HepG2 (cell line): ENCODE results near the gene CPLX3. TPM values are rescaled to one million over a fixed set of nuclear protein-coding genes. Genes with fewer than 3 reads are reported as not detected.

ENCODE experiments used
- ESRRA ChIP-seq: sonication (generic); formaldehyde crosslinking; IDR thresholded peaks from 2 replicates; pipeline ENCODE4 v1.5.1; 2020; ENCODE audit warnings: mild to moderate bottlenecking, low read depth, missing genetic modification reagents
- HNF4A ChIP-seq: sonication (generic); formaldehyde crosslinking; IDR thresholded peaks from 2 replicates; pipeline ENCODE4 v1.4.0; 2020; ENCODE audit warnings: missing genetic modification reagents
- ISX ChIP-seq: sonication (generic); formaldehyde crosslinking; conservative IDR thresholded peaks from 2 replicates; pipeline ENCODE4 v1.5.0; 2020; ENCODE audit warnings: missing genetic modification reagents
- MAFK ChIP-seq, 2 experiments: IDR thresholded peaks in 1 of 2; conservative IDR thresholded peaks in 1 of 2; 2 replicates each; pipeline ENCODE4 v1.6.1; 2011; ENCODE audit warnings: improper control_type of control experiment in 2 of 2, low read length in 2 of 2
- NFKBIZ ChIP-seq: IDR thresholded peaks from 2 replicates; pipeline ENCODE4 v1.6.1; 2018; ENCODE audit warnings: missing genetic modification reagents, missing compliant biosample characterization
- NR2F2 ChIP-seq: IDR thresholded peaks from 2 replicates; pipeline ENCODE4 v1.6.1; 2012; ENCODE audit warnings: low read depth, inconsistent platforms, borderline replicate concordance
- PAXIP1 ChIP-seq: sonication (generic); formaldehyde crosslinking; conservative IDR thresholded peaks from 2 replicates; pipeline ENCODE4 v1.4.0; 2020; ENCODE audit warnings: mild to moderate bottlenecking, missing genetic modification reagents, moderate library complexity
- ZBTB46 ChIP-seq: sonication (generic); formaldehyde crosslinking; IDR thresholded peaks from 2 replicates; pipeline ENCODE4 v1.4.0; 2020; ENCODE audit warnings: mild to moderate bottlenecking, missing genetic modification reagents, borderline replicate concordance
- ZNF121 ChIP-seq: sonication (generic); formaldehyde crosslinking; IDR thresholded peaks from 2 replicates; pipeline ENCODE4 v1.5.0; 2020; ENCODE audit warnings: mild to moderate bottlenecking, missing genetic modification reagents
- ZNF124 ChIP-seq: sonication (generic); formaldehyde crosslinking; IDR thresholded peaks from 2 replicates; pipeline ENCODE4 v1.4.0; 2020; ENCODE audit warnings: missing genetic modification reagents
- ZNF354B ChIP-seq: sonication (generic); formaldehyde crosslinking; IDR thresholded peaks from 2 replicates; pipeline ENCODE4 v1.8.0; 2022; ENCODE audit warnings: mild to moderate bottlenecking, missing genetic modification reagents
- ZNF652 ChIP-seq: IDR thresholded peaks from 2 replicates; pipeline ENCODE4 v1.6.1; 2016; ENCODE audit warnings: low read depth, borderline replicate concordance
- ZNF687 ChIP-seq: sonication (generic); formaldehyde crosslinking; IDR thresholded peaks from 2 replicates; pipeline ENCODE4 v1.5.1; 2020; ENCODE audit warnings: mild to moderate bottlenecking, missing genetic modification reagents, moderate library complexity
- ZNF709 ChIP-seq: sonication (generic); formaldehyde crosslinking; IDR thresholded peaks from 2 replicates; pipeline ENCODE4 v1.5.0; 2020; ENCODE audit warnings: mild to moderate bottlenecking, missing genetic modification reagents
- ZNF761 ChIP-seq: sonication (generic); formaldehyde crosslinking; conservative IDR thresholded peaks from 2 replicates; pipeline ENCODE4 v1.4.0; 2020; ENCODE audit warnings: mild to moderate bottlenecking, missing genetic modification reagents
- polyA plus RNA-seq, 8 experiments: library from polyadenylated mRNA; depleted of rRNA in 3 of 8; stranded (reverse) in 7 of 8; unstranded in 1 of 8; fragments of >200 nt; fragmentation: Illumina TruSeq in 4 of 8; extraction: Trizol in 4 of 8; gene quantifications; 2 replicates each; pipeline versions ENCODE4 v1.2.1 to v1.2.3, GENCODE V29; 2011 to 2016; ENCODE audit warnings: low read depth in 4 of 8, missing spikeins in 1 of 8, mixed read lengths in 1 of 8; ENCODE audit not compliant: insufficient read depth in 1 of 8
- total RNA-seq, 5 experiments: library from RNA; depleted of rRNA; stranded (reverse); fragments of >200 nt; fragmentation: Illumina TruSeq; extraction: Trizol; gene quantifications; 2 replicates each; pipeline ENCODE4 v1.2.3, GENCODE V29; 2016; ENCODE audit warnings: low read depth in 1 of 5
- TF ChIP-seq, protein P1 (sequence below), 2 experiments: sonication (generic) in 1 of 2; formaldehyde crosslinking in 1 of 2; IDR thresholded peaks; 2 replicates each; pipeline versions ENCODE4 v1.5.1 to v1.6.1; 2011 to 2020; ENCODE audit warnings: borderline replicate concordance in 1 of 2, low read depth in 1 of 2, low read length in 1 of 2, mild to moderate bottlenecking in 1 of 2, missing genetic modification reagents in 1 of 2, moderate library complexity in 1 of 2

Gene CPLX3
- total and polyA plus RNA-seq, 2 of the 13 experiments (the other 11 are each of a cell fraction or from before 2014, with no cell fraction given), result not detected

- peak; percentile 94 for TF ChIP-seq ZNF687 (CRISPR knock-in tag)
- TF ChIP-seq MAFK (conservative IDR thresholded peaks at IDR 0.05 in 1 of 2, IDR thresholded peaks at IDR 0.05 in 1 of 2; ENCODE audit: low read length in 2 of 2), result no peak
- TF ChIP-seq ZNF652, result no peak
- TF ChIP-seq NFKBIZ (CRISPR knock-in tag), result 0 out of 2 replicates have a peak, but pooled peaks have one; percentile 24
- TF ChIP-seq ZNF709 (CRISPR knock-in tag), result no peak
- no peak for TF ChIP-seq ZNF124 (CRISPR knock-in tag)
- TF ChIP-seq ESRRA (CRISPR knock-in tag), result 0 out of 2 replicates have a peak, but pooled peaks have one; percentile 45
- no peak for TF ChIP-seq ZNF354B
- TF ChIP-seq HNF4A (CRISPR knock-in tag), result no peak
- no peak for TF ChIP-seq ISX (CRISPR knock-in tag)
- no peak for TF ChIP-seq ZNF121 (CRISPR knock-in tag)
- TF ChIP-seq ZBTB46 (CRISPR knock-in tag), result no peak
- 0 out of 2 replicates have a peak, but pooled peaks have one; percentile 34 for TF ChIP-seq PAXIP1 (CRISPR knock-in tag)
- TF ChIP-seq NR2F2, result no peak
- TF ChIP-seq, protein P1, sequence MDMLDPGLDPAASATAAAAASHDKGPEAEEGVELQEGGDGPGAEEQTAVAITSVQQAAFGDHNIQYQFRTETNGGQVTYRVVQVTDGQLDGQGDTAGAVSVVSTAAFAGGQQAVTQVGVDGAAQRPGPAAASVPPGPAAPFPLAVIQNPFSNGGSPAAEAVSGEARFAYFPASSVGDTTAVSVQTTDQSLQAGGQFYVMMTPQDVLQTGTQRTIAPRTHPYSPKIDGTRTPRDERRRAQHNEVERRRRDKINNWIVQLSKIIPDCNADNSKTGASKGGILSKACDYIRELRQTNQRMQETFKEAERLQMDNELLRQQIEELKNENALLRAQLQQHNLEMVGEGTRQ (IDR thresholded peaks at IDR 0.05; ENCODE audit: low read depth, low read length), result peak; percentile 55; the same call in 1 of the 2 replicates
- TF ChIP-seq, protein P1 (CRISPR knock-in tag; IDR thresholded peaks at IDR 0.05; ENCODE audit: borderline replicate concordance), result peak; percentile 57; the same call in 1 of the 2 replicates
- peak; percentile 78; the same call in 1 of the 2 replicates for TF ChIP-seq ZNF761 (CRISPR knock-in tag)
Measured at GRCh38 chr15:74842581-74843444, 16.4 kb downstream of the CPLX3 start, which contains the start of gene ULK3 (continued).
